B cell (primary cell): ENCODE measurements around the gene LRRC4C. TPM values are rescaled to one million over a fixed set of nuclear protein-coding genes. Genes with fewer than 3 reads are reported as not detected.

Experiments used
- ATAC-seq: fragments of 200-7000 bp; cut with Tn5 transposase; one replicate; pipeline ENCODE4 v1.10.0; 2021; ENCODE audit warnings: low read depth, mild to moderate bottlenecking, moderate number of reproducible peaks, moderate library complexity
- CTCF ChIA-PET: fragments of 350-600 bp; sonication (Branson Sonifier 250); formaldehyde crosslinking; loops from one replicate; lab custom pipeline; 2021; ENCODE audit warnings: antibody characterized with exemption, inconsistent platforms; lab: Charles Lee
- POLR2A ChIA-PET: fragments of 350-600 bp; sonication (Branson Sonifier 250); formaldehyde crosslinking; loops from one replicate; lab custom pipeline; 2021; ENCODE audit warnings: antibody characterized with exemption; lab: Charles Lee
- DNase-seq: peaks from one replicate; pipeline ENCODE4 v3.0.0; 2013
- H2AFZ ChIP-seq: 2 replicates; pipeline ENCODE4 v1.6.1; 2012; ENCODE audit warnings: mild to moderate bottlenecking, low read depth, low read length; ENCODE audit not compliant: insufficient read depth, poor library complexity, severe bottlenecking
- H3K27ac ChIP-seq, 2 donors: 1 replicate in 1 of 2; 2 replicates in 1 of 2; pipeline ENCODE4 v1.5.1; 2012 to 2013; ENCODE audit warnings: low read length in 2 of 2, mild to moderate bottlenecking in 2 of 2, moderate library complexity in 1 of 2
- H3K27me3 ChIP-seq, 4 experiments: fragments of 200-600 bp in 1 of 4; sonication (generic) in 1 of 4; replicated peaks in 1 of 4; 1 replicate in 2 of 4; 2 replicates in 2 of 4; pipeline versions ENCODE4 v1.6.1 to v1.7.0; 2013 to 2016; ENCODE audit warnings: low read length in 3 of 4, mild to moderate bottlenecking in 2 of 4, mixed read lengths in 1 of 4, moderate library complexity in 1 of 4; ENCODE audit not compliant: insufficient read depth in 4 of 4, control insufficient read depth in 3 of 4; ENCODE audit errors: control extremely low read depth in 1 of 4
- H3K36me3 ChIP-seq, 2 experiments: replicated peaks in 1 of 2; 1 replicate in 1 of 2; 2 replicates in 1 of 2; pipeline versions ENCODE4 v1.6.1 to v1.7.1; 2013; ENCODE audit warnings: low read length in 1 of 2; ENCODE audit not compliant: insufficient read depth in 2 of 2, control insufficient read depth in 1 of 2; ENCODE audit errors: control extremely low read depth in 1 of 2, extremely low read depth in 1 of 2
- H3K4me1 ChIP-seq, 2 donors: fragments of 200-600 bp in 1 of 2; sonication (generic) in 1 of 2; 1 replicate in 1 of 2; 2 replicates in 1 of 2; pipeline versions ENCODE4 v1.5.1 to v1.6.1; 2013 to 2017; ENCODE audit warnings: low read length in 2 of 2; ENCODE audit not compliant: control insufficient read depth in 2 of 2, insufficient read depth in 2 of 2
- H3K4me2 ChIP-seq: replicated peaks from 2 replicates; pipeline ENCODE3; 2012; ENCODE audit warnings: mild to moderate bottlenecking, low read depth, low read length; ENCODE audit not compliant: poor library complexity, severe bottlenecking
- H3K4me3 ChIP-seq, 5 experiments: fragments of 200-600 bp in 1 of 5; sonication (generic) in 1 of 5; 1 replicate in 3 of 5; 2 replicates in 2 of 5; pipeline versions ENCODE4 v1.5.1 to v1.7.0; 2011 to 2016; ENCODE audit warnings: low read length in 4 of 5, mild to moderate bottlenecking in 4 of 5, low read depth in 2 of 5, control low read depth in 1 of 5, moderate library complexity in 1 of 5; ENCODE audit not compliant: insufficient read depth in 1 of 5; ENCODE audit errors: control extremely low read depth in 1 of 5, extremely low read depth in 1 of 5
- H3K79me2 ChIP-seq: fragments of 200-600 bp; sonication (generic); one replicate; pipeline ENCODE4 v1.6.0; 2016; ENCODE audit warnings: low read length; ENCODE audit not compliant: control insufficient read depth, insufficient read depth
- H3K9ac ChIP-seq: fragments of 200-600 bp; sonication (generic); 2 replicates; pipeline ENCODE4 v1.6.1; 2017; ENCODE audit warnings: mild to moderate bottlenecking, low read length, moderate library complexity
- H3K9me3 ChIP-seq, 3 donors: one replicate each; pipeline versions ENCODE4 v1.6.1 to v1.7.1; 2013; ENCODE audit warnings: low read length in 2 of 3; ENCODE audit not compliant: control insufficient read depth in 2 of 3, insufficient read depth in 1 of 3; ENCODE audit errors: control extremely low read depth in 1 of 3
- H4K20me1 ChIP-seq: 2 replicates; pipeline ENCODE4 v1.6.0; 2012; ENCODE audit warnings: mild to moderate bottlenecking, low read length; ENCODE audit not compliant: insufficient read depth, control insufficient read depth, poor library complexity, severe bottlenecking
- H3K27ac Mint-ChIP-seq: one replicate; pipeline ENCODE4 v1.8.0; 2021; ENCODE audit warnings: mixed read lengths
- H3K27me3 Mint-ChIP-seq: one replicate; pipeline ENCODE4 v1.8.0; 2021; ENCODE audit warnings: mixed read lengths
- H3K4me1 Mint-ChIP-seq: one replicate; pipeline ENCODE4 v1.8.0; 2021; ENCODE audit warnings: mixed read lengths
- H3K4me3 Mint-ChIP-seq: one replicate; pipeline ENCODE4 v1.8.0; 2021; ENCODE audit warnings: mixed read lengths
- H3K9me3 Mint-ChIP-seq: one replicate; pipeline ENCODE4 v1.8.0; 2022; ENCODE audit warnings: mixed read lengths; ENCODE audit not compliant: insufficient read depth
- CTCF ChIP-seq: fragments of 200-600 bp; IDR thresholded peaks from one replicate; pipeline ENCODE4 v1.8.0; 2022; ENCODE audit warnings: antibody characterized with exemption, mild to moderate bottlenecking
- EZH2 ChIP-seq: IDR thresholded peaks from 2 replicates; pipeline ENCODE4 v1.6.1; 2012; ENCODE audit warnings: borderline replicate concordance, low read depth, mild to moderate bottlenecking, moderate library complexity, low read length; ENCODE audit not compliant: insufficient read depth, poor library complexity, severe bottlenecking
- WGBS: methylation state at CpG from one replicate; pipeline ENCODE4 v1.1.5; 2013; ENCODE audit warnings: missing lambda C conversion rate; ENCODE audit not compliant: insufficient coverage; 5-methylcytosine and 5-hydroxymethylcytosine counted together
- intact Hi-C: fragments of 100-400 bp; cut with micrococcal nuclease; formaldehyde crosslinking; loops from one replicate; pipeline ENCODE4 v1.10.0; 2022
- polyA plus RNA-seq: library from polyadenylated mRNA; depleted of rRNA; stranded (reverse); fragments of >200 nt; gene quantifications from 2 replicates; pipeline ENCODE4 v1.2.3, GENCODE V29; 2012
- total RNA-seq, 2 donors: library from RNA; stranded (reverse); fragments of 120-200 nt in 1 of 2; gene quantifications; 1 replicate in 1 of 2; 2 replicates in 1 of 2; pipeline versions ENCODE4 v1.2.3 to v1.2.4, GENCODE V29; 2013 to 2022

The LRRC4C gene
- total and polyA plus RNA-seq, 2 donors (not counting 1 experiment from before 2014, with no cell fraction given) = 0.57 TPM; not detected in 1

- no peaks in the 10 kb centered on the region for H3K27me3 ChIP-seq
- intact Hi-C loops = no loop called here
- no CpG with 5 or more reads among the region's 1 CpG for WGBS
Measured at GRCh38 chr11:40273192-40273732, 1186.2 kb downstream of the LRRC4C start.

DNA sequence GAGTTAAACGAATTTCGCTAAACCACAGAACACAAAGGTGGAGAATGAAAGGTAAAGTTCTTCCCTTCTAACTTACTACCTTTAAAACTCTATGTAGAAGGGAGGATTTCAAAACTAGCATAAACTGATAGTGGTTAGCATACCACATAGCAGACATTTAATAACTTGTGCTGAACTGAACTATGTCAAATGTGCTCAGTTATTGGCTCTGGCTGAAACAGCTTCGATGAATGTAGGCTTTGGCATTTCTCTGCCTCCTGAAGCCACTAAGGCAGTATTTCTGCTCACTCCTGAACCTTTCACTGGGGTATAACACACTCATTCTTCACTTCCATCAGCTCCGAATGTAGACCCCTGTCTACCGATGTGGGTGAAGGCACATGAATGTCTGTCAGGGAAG is 1188.1 kb downstream of the LRRC4C start:
- H4K20me1 ChIP-seq = no peaks in the 10 kb centered on the region
- no peaks in the 10 kb centered on the region for H3K79me2 ChIP-seq
- Mint-ChIP-seq H3K4me1 (no peaks in the 10 kb centered on the region), H3K27ac (no peak overlapping the region), H3K4me3 (no peak overlapping the region), H3K9me3 (no peaks in the 10 kb centered on the region), H3K27me3 (no peaks in the 10 kb centered on the region)
- H3K27me3 ChIP-seq = no peaks in the 10 kb centered on the region
- H3K9ac ChIP-seq = no peak overlapping the region
- ChIA-PET CTCF (no interaction called here), POLR2A (no interaction called here)
- no peak for TF ChIP-seq CTCF
- TF ChIP-seq EZH2 = no peak
- no peaks in the 10 kb centered on the region for H3K4me1 ChIP-seq
- H3K4me3 ChIP-seq = no peak overlapping the region
- 100% methylated on average over 2 of the region's 5 CpGs for WGBS
- H2AFZ ChIP-seq = no peak overlapping the region
- H3K36me3 ChIP-seq = no peaks in the 10 kb centered on the region
- H3K4me2 ChIP-seq = no peak overlapping the region
- intact Hi-C loops = no loop called here
- no peak overlapping the region for H3K27ac ChIP-seq
- peaks cover 0 to 1% (median 0%) of the 10 kb centered on the region in 3 donors for H3K9me3 ChIP-seq
- ATAC-seq (no peak), DNase-seq (no peak)

More at GRCh38 chr11:40273192-40273732, 1186.2 kb downstream of the LRRC4C start:
- ATAC-seq = no peak
- H4K20me1 ChIP-seq = no peaks in the 10 kb centered on the region
- no peak for DNase-seq
- Mint-ChIP-seq H3K4me1 (no peaks in the 10 kb centered on the region), H3K27ac (no peak overlapping the region), H3K9me3 (no peaks in the 10 kb centered on the region), H3K27me3 (no peaks in the 10 kb centered on the region), H3K4me3 (no peak overlapping the region)
- no peak overlapping the region for H3K4me2 ChIP-seq
- H3K27ac ChIP-seq = no peak overlapping the region
- H3K4me1 ChIP-seq = no peaks in the 10 kb centered on the region
- H3K36me3 ChIP-seq = no peaks in the 10 kb centered on the region
- ChIA-PET POLR2A (no interaction called here), CTCF (no interaction called here)
- H3K4me3 ChIP-seq = no peak overlapping the region
- no peak overlapping the region for H3K9ac ChIP-seq
- peaks cover 0 to 1% (median 0%) of the 10 kb centered on the region in 3 donors for H3K9me3 ChIP-seq
- TF ChIP-seq EZH2 = no peak
- TF ChIP-seq CTCF = no peak
- H3K79me2 ChIP-seq = no peaks in the 10 kb centered on the region
- H2AFZ ChIP-seq = no peak overlapping the region
